OCI-M2 (cell line): Measurements from ENCODE around the gene PDSS1.

Experiments used
- DNase-seq: peaks from one replicate; lab custom pipeline; 2025; ENCODE audit not compliant: unreplicated experiment; lab: John Stamatoyannopoulos, UW

Gene PDSS1

GRCh38 chr10:26792758-26793495, 95.4 kb downstream of the PDSS1 start:
- no peak for DNase-seq
